Dedifferentiated amniotic fluid mesenchymal stem cell (primary cell): Measurements from ENCODE around the gene H2BW1.
"Not testable (repeated sequence)": the region's sequence is repeated elsewhere in the genome, so short reads cannot be mapped to it uniquely, and the experiment has no call there.

Experiments
- DNase-seq: peaks from one replicate; pipeline ENCODE4 v3.0.0-alpha.2; 2016; ENCODE audit errors: extremely low spot score

H2BW1 gene

GRCh38 chrX:104013606-104014005 is at the start of gene H2BW1:
Gene H2BW1 (minus strand): TSS chrX:104013708. CDS start chrX:104013576, 132 bp downstream.
- no peak for DNase-seq

GRCh38 chrX:104062636-104063035 is 49.1 kb upstream of the H2BW1 start:
- not testable (repeated sequence) for DNase-seq

- not testable (repeated sequence) for DNase-seq
These were observed 41.4 kb upstream of the H2BW1 start for GRCh38 chrX:104054956-104055355.

- no peak for DNase-seq
These were observed 33.7 kb upstream of the H2BW1 start for GRCh38 chrX:104047171-104047570.

GRCh38 chrX:104045642-104046041 is 32.1 kb upstream of the H2BW1 start:
- no peak for DNase-seq

- no peak for DNase-seq
These were observed 27.5 kb upstream of the H2BW1 start for GRCh38 chrX:104041003-104041402.

GRCh38 chrX:104039689-104040505 is 26.4 kb upstream of the H2BW1 start, which contains the start of gene H2BW2:
Gene H2BW2 (plus strand): TSS chrX:104039956. CDS start chrX:104039995, 39 bp downstream.
- no peak for DNase-seq

GRCh38 chrX:104018126-104018525 is 4.6 kb upstream of the H2BW1 start:
- DNase-seq, result no peak

GRCh38 chrX:104015576-104015975 is 2.1 kb upstream of the H2BW1 start:
- not testable (repeated sequence) for DNase-seq

- DNase-seq, result no peak
These were observed 350 bp downstream of the H2BW1 start for GRCh38 chrX:104013158-104013557.

GRCh38 chrX:104008831-104009230 is 4.7 kb downstream of the H2BW1 start:
- no peak for DNase-seq

GRCh38 chrX:103999234-103999633 is 14.3 kb downstream of the H2BW1 start:
- no peak for DNase-seq

GRCh38 chrX:103983508-103983907 is 30.0 kb downstream of the H2BW1 start:
- DNase-seq, result not testable (repeated sequence)

GRCh38 chrX:103962411-103963278 is 50.9 kb downstream of the H2BW1 start, which contains the start of gene TMSB15B:
Gene TMSB15B (plus strand): TSS chrX:103962627.
- not testable (repeated sequence) for DNase-seq
